GM19397 (cell line): ENCODE data around the gene MYO7B.
"Not testable (repeated sequence)": the region's sequence is repeated elsewhere in the genome, so short reads cannot be mapped to it uniquely, and the experiment has no call there.

ENCODE experiments used
- ATAC-seq: cut with Tn5 transposase; IDR thresholded peaks from one replicate; pipeline ENCODE4 v1.9.1; 2021; ENCODE audit warnings: mild to moderate bottlenecking, moderate library complexity; ENCODE audit not compliant: unreplicated experiment

Gene MYO7B

DNA sequence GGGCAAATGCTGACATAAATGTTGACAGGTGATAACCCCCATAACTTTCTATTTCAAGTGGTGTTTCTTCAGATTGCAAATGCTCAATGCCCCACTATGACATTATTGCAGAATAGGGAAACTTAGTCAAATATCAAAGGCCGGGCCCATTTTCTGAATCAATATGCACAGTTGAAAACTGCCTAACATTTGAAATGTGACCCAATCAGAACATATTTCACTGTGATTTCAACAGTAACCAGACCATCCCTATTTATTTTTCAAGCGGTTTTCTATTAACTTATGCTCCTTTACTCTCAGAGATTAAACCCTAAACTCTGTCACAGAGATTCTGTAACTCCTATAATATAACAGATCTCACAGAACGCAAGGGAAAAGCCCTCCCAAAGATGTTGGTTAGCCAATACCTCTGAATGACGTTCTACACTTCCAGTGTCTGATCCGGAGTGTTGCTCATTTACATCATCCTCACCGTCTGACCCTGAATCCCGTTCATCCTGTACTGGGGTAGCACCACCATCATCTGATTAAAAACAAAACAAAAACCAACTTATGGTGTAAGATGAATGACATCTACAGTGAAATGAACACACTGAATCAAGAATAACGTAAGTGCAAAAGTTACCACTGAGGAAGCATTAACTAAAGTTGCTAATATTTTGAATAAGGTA lies 12.1 kb upstream of the MYO7B start:
- no peak for ATAC-seq

DNA sequence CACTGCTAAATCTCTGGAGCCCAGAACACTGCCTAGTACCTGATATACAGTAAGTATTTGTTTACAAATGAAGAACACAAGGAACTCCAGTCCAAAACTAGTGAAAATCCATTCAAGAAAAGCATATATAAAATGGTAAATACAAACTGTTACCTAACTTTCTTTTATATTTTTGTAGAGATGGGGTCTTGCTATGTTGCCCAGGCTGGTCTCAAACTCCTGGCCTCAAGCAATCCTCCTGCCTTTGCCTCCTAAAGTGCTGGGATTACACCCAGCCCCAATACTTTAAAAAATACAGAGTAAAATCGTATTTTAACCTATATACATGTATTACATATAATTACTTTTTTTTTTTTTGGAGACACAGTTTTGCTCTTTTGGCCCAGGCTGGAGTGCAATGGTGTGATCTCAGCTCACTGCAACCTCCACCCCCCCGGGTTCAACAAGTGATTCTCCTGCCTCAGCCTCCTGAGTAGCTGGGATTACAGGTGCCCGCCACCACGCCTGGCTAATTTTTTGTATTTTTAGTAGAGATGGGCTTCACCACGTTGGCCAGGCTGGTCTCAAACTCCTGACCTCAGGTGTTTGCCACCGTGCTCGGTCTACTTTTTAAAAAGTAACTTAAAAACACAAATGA lies 11.2 kb upstream of the MYO7B start:
- not testable (repeated sequence) for ATAC-seq

DNA sequence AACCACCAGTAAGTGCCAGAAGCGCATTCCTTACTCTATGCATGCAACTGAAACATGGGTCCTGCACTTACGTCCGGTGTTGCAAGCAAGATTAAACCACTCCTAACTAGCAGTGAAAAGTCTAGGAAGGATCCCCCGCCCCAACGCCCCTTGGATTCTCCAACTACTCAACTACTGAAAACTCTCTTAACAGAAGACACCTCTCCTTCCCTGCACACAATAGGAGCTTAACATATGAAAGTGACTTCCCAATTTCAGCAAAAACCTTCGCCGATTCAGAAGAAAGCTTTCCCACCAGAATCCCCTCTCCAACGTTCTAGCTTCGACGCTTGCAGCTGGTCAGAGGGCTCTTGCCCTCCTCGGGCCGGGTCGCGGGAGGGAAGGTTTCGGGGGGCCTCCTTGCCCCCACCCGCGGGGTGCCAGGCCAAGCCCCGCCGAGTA lies 9.8 kb upstream of the MYO7B start:
- ATAC-seq: no peak

DNA sequence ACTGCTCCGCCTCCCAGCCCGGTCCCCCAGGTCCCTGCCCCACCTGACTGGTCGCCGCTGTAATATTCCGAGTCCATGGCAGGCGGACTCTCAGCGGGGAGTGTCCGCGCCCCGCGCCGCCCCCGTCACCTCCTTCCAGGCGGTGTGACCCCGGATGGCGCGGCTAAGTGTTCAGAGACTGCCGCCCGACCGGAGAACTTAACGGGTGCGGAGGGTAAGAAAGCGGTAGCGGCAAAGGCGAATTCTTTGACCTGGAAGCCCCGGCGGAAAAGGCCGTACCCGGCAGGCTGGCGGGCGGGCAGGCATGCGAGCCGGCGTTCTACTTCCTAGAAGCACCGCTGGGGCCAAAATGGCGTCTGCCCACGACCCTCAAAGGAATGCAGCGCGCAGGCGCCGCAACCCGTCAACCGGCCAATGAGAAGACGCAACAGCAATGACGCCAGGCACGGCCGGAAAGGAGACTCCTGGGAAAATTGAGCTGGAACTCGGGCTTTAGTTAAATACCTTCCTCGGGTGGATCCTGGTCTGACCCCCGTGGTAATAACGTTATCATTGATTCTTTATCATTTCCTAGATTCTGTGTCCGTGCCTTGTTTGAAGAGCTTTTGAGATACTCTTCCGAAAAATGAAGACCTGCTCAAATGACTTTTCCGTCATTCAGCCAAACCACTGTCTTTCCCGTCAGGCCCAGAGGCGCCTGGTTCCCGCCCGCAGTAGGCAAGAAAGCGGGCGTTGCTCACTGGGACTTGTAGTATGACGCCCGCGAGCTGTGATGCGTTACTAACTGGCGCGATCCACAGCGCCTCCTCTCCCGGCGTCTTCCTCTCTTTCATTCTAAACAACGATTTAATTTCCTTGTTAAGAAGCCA lies 9.1 kb upstream of the MYO7B start, which contains the start of gene IWS1:
Gene IWS1 (minus strand): TSS at position 358 of the 869 bp plus-strand sequence. CDS start 281 bp downstream, at position 77.
- peak; percentile 90 for ATAC-seq

DNA sequence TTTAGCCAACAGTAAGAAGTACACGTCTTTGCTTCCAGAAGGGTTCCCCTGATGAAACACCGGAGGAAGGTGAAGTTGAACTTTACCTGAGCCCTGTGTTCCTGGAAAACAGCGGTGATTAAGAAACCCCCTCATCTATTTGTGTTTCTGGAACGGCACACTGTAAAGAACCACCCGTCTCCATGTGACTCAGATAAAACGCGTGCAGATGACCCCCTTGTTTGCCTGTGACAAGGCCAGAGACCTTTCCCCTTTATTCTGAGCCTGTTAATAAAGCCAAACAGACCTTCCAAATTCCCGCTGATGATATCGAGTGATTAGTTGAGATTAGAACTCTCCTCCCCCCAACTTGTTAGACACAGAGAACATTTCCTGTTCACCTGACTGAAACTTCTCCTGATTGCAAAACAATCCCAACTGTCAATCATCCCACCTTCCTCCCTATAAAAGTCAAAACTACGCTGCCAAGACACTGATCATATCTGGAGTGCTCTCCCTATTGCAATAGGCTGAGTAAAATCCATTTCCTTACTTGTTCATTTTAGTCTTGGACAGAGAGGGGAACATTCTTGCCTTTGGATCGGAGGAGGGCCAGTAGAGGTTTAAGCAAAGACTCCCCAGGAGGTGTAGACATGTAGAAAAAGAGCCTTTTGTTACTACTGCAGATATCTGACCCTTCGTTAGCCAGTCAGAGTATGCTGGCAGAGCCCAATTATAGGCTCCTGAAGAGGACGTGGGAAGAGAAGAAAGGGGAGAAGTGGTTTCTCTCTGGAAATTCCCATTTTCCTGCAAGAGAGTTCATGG lies 8.3 kb upstream of the MYO7B start:
- ATAC-seq: peak; percentile 9

DNA sequence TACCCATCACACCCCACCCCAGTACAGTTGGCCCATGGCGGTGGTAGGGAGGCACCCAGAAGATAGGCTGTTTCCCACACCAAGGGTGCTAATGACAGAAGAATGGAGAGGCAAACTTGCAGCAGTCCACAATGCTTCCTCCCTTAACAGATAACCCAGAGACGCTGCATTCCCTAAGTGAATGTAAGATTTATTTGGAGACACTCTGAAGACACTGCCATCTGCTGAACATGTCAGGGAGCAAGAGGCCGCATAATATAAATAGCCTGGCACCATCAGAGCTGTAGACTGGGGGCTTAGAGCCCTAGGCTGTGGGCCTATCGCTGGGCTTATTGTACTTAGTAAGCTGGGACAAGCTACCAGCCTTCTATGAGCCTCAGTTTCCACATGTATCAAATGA lies 7.0 kb upstream of the MYO7B start:
- ATAC-seq: no peak

DNA sequence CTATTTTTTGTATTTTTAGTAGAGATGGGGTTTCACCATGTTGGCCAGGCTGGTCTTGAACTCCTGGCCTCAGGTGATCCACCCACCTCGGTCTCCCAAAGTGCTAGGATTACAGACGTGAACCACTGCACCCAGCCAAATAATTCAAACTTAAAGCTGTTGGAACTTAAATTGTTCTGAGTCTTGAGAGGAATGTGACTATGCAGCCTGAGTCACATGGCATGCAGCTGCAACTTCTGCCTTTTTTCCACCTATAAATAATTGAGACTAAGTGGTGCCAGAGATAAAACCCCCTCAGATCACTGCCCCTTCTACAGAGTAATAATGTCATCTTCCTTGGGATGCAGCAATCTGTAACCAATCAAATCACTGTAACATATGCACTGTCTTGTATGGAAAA lies 6.1 kb upstream of the MYO7B start:
- ATAC-seq: not testable (repeated sequence)

DNA sequence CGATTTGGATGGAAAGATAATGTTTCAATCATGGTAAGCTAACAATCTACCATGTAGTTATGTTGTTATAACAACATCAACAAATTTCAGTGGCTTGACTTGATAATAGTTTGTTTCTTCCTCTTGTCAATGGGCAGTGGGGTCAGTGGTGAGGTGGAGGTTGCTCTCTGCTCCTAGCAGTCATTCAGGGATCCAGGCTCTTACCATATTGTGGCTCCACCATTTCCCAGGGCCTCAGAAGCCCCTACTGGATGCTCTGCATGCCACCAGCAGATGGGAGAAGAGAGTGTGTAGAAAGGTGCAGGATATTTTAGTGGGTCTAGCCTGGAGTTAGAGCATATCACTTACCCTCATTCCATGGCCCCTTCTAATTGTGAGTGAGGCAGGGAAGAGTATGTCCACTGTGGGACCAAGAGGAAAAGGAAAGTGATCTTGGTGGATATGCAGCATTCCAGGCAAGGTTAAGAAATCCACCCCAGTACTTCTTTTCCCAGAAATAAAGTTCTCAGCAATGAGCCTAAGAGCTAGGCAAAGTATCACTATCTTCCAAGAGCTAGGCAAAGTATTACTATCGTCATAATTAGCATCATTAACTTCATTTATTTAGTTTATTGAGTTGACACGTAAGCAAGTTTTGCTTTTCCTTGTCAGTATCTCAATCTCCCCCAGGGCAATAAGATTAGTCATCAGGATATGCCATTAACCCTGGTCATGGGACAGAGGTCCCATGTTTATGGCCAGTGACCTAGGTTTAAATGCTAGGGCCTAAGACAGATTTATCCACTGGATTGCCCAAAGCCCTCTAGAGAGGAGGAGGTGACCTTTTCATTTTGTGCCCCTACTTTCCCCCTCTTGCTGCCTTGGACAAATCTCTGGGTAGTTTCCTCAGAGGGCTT lies 5.0 kb upstream of the MYO7B start:
- ATAC-seq: no peak

DNA sequence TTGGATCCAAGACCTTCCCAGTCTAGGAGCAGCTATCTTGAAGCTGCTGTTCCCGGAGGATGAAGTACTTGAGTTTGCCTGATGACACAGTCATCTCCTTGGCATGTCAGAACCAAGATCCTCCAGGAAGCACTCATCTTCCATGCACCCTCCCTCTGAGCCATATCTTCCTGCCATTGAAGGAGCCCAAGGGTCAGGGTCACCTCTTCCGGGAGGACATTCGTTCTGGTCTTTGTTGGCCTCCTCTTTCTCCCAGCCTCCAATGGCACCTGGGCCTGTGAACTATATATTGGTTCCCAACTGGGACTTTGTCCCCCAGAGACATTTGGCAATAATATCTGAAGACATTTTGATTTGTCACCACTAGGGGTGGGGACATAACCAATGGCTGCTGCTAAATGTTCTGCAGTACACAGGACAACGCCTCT lies 4.2 kb upstream of the MYO7B start:
- ATAC-seq: no peak

DNA sequence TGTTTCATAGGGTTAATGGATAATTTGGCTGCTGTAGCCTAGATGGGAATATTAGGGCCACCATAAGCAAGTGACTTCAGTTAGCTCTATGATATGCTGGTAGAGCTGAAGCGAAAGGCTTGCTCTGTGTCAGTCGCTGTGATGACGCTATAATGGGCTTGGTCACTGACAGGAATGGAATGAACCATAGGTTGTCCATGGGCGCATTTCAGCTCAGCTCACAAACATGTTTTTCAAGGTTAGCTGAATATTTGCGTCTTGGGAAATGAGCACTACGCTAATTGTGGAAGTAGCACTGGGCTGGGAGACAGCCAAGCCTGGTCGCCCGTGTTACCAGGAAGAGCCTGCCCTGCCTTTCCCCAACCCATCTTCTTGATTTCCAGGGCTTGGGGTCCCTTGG lies 3.2 kb upstream of the MYO7B start:
- no peak for ATAC-seq

DNA sequence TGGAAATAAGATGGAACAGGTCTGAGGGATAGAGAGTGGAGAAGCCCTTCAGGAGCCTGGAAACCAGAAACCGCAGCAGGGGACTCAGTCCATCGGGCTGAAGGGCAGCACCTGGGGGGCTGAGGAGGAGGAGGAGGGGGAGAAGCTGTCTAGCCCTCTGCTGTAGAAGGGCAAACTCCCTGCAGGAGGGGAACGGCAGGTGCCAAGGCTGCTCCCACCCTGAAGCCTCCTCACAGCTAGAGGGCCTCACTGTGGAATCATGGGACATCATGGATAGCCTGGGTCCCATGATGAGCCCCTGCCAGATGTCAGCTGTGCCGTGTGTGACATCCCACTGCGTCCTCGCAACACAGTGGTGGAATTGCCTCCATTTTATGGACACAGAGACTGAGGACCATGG lies 435 bp downstream of the MYO7B start:
- no peak for ATAC-seq

DNA sequence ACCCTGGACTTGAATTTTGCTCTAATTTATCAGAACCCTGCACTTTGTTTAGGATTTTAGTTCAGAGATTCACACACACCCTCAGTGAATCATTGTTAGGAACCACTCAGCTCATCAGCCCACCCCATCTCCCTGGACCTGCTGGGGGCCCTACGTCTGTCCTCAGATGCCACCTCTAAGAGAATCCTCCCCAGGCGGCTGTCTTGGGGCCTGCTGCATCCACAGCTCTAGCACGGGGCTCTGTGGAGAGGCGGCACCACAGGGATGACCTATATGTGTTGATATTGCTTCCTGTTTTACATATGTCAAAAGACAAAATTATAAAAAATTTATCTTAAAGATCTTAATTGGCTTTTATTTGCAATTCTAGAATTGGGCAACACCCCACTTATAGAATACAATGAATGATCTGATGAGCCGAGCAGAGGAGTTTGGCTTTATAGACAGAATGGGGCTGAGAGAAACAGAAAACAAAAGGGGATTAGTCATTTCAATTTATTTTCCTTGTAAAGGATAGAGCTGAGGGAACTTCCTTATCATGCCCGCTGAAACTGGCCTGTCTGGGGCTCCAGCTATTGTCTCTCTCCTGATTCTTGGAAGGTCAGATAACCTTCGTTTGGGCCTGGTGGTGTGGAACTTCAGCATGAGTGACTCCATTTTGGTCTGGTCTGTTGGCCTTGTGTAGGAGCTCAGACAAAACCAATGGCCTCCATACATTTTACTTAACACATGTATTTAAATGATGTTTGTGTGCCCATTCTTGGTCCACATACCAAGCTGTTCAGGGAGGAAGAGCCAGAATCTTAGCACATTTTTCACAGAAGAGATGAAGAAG lies 1.4 kb downstream of the MYO7B start:
- ATAC-seq: no peak

DNA sequence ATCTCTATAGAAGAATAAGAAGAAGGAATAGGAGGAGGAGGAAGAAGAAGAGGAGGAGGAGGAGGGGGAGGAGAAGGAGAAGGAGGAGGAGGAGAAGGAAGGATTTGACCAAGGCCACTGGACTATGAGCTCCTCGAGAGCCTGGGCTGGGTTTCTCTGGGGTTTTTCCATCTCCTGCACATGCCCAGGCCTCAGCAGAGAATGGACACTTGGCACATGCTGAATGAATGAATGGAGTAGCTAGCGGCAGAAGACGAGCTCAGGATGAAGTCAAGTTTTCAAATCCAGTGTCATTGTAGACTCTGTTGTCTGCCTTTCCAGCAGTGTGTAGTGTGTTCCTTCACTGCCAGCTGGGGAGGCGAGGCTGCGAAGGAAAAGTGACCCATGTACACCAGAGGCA lies 2.2 kb downstream of the MYO7B start:
- ATAC-seq: no peak

DNA sequence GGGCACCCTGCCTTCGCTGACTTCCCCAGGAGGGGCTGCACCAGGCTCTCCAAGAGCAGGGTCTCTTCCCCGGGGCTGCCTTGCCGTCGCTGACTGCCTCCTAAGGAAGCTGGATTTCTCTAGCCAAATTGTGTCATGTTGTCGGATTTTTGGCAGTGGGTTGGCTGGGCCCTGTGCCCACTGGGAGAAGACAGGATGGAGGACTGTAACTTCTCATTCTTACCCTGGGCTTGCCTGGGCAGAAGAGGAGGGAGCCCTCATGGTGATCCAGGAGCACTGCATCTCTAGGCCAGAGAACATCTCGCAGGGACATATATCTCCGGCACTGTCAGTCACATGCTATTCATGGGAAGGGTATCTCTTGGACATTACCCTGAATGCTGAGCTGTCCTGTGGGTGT lies 6.3 kb downstream of the MYO7B start:
- no peak for ATAC-seq

DNA sequence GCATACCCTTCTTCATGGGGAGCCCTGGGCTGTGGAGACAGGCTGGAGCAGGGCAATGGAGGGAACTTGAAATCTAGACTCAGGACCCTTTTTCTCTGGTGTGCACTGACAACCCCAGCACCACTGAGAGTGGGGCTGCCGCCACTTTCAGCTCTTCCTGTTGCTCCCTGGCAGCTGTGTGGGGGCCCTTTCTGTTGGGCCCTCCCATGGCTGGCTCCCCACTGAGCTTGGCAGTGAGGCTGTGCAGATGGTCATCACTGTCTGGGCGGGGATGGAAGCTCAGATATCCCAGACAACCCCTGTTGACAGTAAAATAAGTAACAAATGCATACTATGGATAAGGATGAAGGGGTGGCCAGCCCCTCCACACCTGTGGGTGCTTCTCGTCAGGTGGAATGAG lies 6.7 kb downstream of the MYO7B start:
- no peak for ATAC-seq

DNA sequence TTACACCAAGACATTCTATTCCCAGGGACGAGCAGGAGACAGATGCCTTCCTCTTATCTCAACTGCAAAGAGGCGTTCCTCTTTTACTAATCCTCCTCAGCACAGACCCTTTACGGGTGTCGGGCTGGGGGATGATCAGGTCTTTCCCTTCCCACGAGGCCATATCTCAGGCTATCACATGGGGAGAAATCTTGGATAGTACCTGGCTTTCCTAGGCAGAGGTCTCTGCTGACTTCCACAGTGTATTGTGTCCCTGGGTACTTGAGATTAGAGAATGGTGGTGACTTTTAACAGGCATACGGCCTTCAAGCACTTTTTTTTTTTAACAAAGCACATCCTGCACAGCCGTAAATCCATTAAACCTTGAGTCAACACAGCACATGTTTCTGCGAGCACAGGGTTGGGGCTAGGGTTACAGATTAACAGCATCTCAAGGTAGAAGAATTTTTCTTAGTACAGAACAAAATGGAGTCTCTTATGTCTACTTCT lies 7.6 kb downstream of the MYO7B start:
- ATAC-seq: not testable (repeated sequence)

DNA sequence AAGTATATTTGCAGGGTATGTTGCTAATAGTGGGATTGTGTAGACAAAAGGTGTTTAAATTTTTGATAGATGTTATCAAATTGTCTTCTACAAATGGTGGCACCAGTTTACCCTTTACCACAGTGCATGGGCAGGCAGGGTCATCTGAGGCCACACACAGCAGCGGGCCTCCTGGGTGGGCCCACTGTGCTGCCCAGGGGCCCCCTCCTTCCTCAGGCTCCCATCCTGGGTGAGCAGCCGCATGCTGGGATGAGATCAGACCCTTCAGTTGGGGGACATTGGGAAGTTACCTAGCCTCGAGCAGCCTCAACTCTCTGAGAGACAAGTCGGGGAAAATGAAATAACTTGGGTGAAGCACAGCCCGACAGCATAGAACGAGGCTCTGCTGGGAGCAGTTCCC lies 9.7 kb downstream of the MYO7B start:
- no peak for ATAC-seq

DNA sequence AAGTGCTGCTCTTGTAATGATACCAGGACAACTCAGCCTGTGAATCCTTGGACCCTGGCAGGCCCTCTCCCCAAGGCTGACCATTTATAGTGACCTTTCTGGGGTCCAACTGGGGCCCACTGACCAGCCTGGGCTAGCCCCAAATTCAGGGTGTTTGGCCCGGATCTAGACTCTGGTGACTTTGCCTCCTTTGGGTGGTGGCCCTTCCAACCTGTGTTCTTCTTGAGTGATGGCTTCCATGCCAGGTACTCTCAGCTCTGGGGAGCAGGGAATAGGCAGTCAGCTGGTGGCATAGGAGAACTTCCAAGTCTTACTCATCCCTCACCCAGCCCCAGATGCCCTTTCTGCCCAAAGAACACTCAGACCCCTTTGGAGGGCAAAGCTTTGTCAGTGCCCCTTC lies 10.3 kb downstream of the MYO7B start:
- no peak for ATAC-seq

DNA sequence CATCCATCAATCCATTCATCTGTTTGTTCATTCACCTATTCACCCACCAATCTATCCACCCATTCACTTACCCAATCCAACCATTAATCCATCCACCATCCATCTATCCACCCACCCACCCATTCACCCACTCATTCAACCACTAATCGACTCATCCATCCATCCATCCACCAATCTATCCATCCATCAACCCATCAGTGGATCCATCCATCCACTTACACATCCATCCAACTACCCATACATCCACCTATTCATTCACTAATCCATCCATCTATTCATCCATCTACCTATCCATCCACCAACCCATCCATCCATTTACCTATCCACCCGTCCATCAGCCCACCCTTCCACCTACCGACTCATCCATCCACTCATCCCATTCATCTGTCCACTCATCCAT lies 11.3 kb downstream of the MYO7B start:
- no peak for ATAC-seq
